GM06990 (cell line): Measurements from ENCODE around the gene FGFRL1.
"Not testable (repeated sequence)": the region's sequence is repeated elsewhere in the genome, so short reads cannot be mapped to it uniquely, and the experiment has no call there.

Source experiments
- DNase-seq: peaks from one replicate; pipeline ENCODE4 v3.0.0-alpha.2; 2011; ENCODE audit not compliant: insufficient read length; ENCODE audit errors: extremely low read depth
- H3K27me3 ChIP-seq: replicated peaks from 2 replicates; pipeline ENCODE4 v1.6.0; 2011; ENCODE audit warnings: low read length; ENCODE audit not compliant: control insufficient read depth, insufficient read depth
- H3K36me3 ChIP-seq: 2 replicates; pipeline ENCODE4 v1.5.1; 2011; ENCODE audit warnings: low read length; ENCODE audit not compliant: control insufficient read depth, insufficient read depth
- H3K4me3 ChIP-seq: replicated peaks from 2 replicates; pipeline ENCODE4 v1.5.1; 2011; ENCODE audit warnings: low read depth, mild to moderate bottlenecking, control low read depth, low read length
- TF ChIP-seq, protein P1 (sequence below): IDR thresholded peaks from 2 replicates; pipeline ENCODE4 v1.5.1; 2011; ENCODE audit warnings: low read length, control low read depth, mild to moderate bottlenecking, inconsistent platforms; ENCODE audit not compliant: insufficient read depth, poor library complexity, severe bottlenecking

FGFRL1 gene

GRCh38 chr4:997375-998071 is 13.9 kb upstream of the FGFRL1 start:
- DNase-seq = no peak
- H3K27me3 ChIP-seq = peaks cover 5% of the 10 kb centered on the region

DNA sequence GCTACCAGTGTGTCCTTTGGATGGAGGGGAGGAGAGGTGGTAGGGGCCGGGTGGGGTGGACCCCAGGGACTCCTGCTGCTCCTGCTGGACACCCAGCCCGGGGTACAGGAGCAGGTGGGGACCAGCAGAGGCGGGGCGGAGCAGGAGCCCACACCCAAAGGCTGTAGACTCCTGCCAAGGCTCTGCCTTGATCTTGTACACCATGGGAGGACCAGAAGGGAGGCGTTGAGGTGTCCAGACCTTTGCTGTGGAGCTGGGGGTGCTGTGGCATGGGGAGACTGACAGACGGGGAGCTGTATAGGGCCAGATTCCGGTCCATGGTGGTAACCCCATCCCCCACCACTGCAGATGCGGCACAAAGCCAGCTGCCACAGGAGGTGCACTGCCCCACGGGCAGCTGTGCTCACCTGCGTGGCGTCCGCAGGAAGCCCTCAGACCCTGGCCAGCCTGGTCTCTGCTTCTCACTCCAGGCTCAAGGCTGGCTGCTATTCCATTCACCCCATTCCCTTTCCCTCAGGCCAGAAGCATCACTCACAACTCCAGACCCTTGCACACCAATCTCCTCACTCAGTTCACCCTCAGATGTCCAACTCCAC is 13.2 kb upstream of the FGFRL1 start:
- H3K4me3 ChIP-seq = no peak overlapping the region
- TF ChIP-seq, protein P1, sequence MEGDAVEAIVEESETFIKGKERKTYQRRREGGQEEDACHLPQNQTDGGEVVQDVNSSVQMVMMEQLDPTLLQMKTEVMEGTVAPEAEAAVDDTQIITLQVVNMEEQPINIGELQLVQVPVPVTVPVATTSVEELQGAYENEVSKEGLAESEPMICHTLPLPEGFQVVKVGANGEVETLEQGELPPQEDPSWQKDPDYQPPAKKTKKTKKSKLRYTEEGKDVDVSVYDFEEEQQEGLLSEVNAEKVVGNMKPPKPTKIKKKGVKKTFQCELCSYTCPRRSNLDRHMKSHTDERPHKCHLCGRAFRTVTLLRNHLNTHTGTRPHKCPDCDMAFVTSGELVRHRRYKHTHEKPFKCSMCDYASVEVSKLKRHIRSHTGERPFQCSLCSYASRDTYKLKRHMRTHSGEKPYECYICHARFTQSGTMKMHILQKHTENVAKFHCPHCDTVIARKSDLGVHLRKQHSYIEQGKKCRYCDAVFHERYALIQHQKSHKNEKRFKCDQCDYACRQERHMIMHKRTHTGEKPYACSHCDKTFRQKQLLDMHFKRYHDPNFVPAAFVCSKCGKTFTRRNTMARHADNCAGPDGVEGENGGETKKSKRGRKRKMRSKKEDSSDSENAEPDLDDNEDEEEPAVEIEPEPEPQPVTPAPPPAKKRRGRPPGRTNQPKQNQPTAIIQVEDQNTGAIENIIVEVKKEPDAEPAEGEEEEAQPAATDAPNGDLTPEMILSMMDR = no peak
- no peaks in the 10 kb centered on the region for H3K36me3 ChIP-seq
- DNase-seq = no peak
- peaks cover 5% of the 10 kb centered on the region for H3K27me3 ChIP-seq

More at GRCh38 chr4:997375-998071, 13.9 kb upstream of the FGFRL1 start:
- H3K36me3 ChIP-seq = no peaks in the 10 kb centered on the region
- no peak overlapping the region for H3K4me3 ChIP-seq
- TF ChIP-seq, protein P1 = no peak

DNA sequence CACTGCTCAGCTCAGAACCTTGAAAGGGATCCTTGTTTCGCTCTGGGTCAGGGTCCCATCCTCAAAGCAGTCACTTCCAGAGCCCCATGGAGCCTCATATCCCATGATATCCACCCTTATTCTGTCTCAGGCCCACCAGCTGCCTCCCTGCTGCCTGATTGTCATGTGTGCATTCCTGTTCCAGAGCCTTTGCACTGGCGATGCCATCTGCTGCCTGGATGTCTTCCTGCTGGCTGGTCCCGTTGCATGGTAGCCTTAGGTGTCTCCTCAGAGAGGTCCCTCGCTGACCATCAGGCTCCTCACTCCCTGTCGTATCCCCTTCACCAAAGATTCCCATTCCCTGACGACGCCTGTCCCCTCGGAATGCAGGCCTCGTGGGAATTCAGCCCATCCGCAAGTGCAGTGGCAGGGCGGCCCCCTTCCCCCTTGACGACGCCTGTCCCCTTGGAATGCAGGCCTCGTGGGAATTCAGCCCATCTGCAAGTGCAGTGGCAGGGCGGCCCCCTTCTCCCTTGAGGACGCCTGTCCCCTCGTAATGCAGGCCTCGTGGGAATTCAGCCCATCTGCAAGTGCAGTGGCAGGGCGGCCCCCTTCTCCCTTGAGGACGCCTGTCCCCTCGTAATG is 12.1 kb upstream of the FGFRL1 start:
- not testable (repeated sequence) for DNase-seq, H3K4me3 ChIP-seq, H3K27me3 ChIP-seq, H3K36me3 ChIP-seq

DNA sequence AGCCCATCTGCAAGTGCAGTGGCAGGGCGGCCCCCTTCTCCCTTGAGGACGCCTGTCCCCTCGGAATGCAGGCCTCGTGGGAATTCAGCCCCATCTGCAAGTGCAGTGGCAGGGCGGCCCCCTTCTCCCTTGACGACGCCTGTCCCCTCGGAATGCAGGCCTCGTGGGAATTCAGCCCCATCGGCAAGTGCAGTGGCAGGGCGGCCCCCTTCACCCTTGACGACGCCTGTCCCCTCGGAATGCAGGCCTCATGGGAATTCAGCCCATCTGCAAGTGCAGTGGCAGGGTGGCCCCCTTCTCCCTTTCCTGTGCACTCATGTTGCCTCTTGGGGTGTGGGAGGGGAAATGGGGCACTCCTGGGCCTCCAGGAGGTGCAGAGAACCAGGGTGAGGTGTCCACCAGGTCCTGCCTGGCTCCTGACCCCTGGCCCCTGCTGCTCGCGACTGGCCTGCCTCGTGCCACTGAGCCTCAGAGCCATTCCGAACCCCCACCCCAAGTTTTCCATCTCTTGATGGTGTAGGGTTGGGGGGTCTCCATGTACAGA is 11.5 kb upstream of the FGFRL1 start:
- no peaks in the 10 kb centered on the region for H3K36me3 ChIP-seq
- H3K4me3 ChIP-seq = no peak overlapping the region
- DNase-seq = no peak
- TF ChIP-seq, protein P1 = no peak
- H3K27me3 ChIP-seq = peaks cover 5% of the 10 kb centered on the region

GRCh38 chr4:1000686-1001260 is 10.7 kb upstream of the FGFRL1 start:
- Histone ChIP-seq H3K36me3 (no peaks in the 10 kb centered on the region), H3K4me3 (no peak overlapping the region), H3K27me3 (peaks cover 5% of the 10 kb centered on the region)
- no peak for DNase-seq
- TF ChIP-seq, protein P1 = no peak
